IMR-90 (cell line): ENCODE results near the gene TSGA10. TPM values are rescaled to one million over a fixed set of nuclear protein-coding genes. Genes with fewer than 3 reads are reported as not detected.
A peak's percentile ranks its signal among the peaks of the same experiment; 100 is the strongest.

Experiments used
- ATAC-seq: fragments of 200-7000 bp; cut with Tn5 transposase; 2 replicates; pipeline ENCODE4 v1.9.1; 2020; ENCODE audit warnings: low read depth, mild to moderate bottlenecking, moderate library complexity
- BruUV-seq: library from RNA; stranded (reverse); fragments of 400-500 nt; replicated peaks from 2 replicates; lab custom pipeline; 2021; lab: Mats Ljungman, UMichigan
- CTCF ChIA-PET: fragments of 300-600 bp; formaldehyde crosslinking; extraction: SDS; loops from one replicate; lab custom pipeline; 2021; ENCODE audit warnings: antibody characterized with exemption; lab: Yijun Ruan, JAX
- POLR2A ChIA-PET: fragments of 300-600 bp; sonication (Branson Sonifier 250); formaldehyde crosslinking; loops from one replicate; lab custom pipeline; 2022; ENCODE audit warnings: antibody characterized with exemption; ENCODE audit not compliant: unreplicated experiment; lab: Charles Lee
- DNase-seq: peaks from one replicate; pipeline ENCODE4 v3.0.0; 2013
- H2AFZ ChIP-seq: replicated peaks from 2 replicates; pipeline ENCODE3; 2013; ENCODE audit warnings: low read length, mild to moderate bottlenecking; ENCODE audit not compliant: poor library complexity
- H2AK5ac ChIP-seq: 2 replicates; pipeline ENCODE4 v1.6.1; 2013; ENCODE audit warnings: low read depth, low read length, inconsistent platforms
- H2AK9ac ChIP-seq: replicated peaks from 2 replicates; pipeline ENCODE3; 2013; ENCODE audit warnings: mild to moderate bottlenecking, low read depth, low read length, moderate library complexity; ENCODE audit not compliant: poor library complexity
- H2BK120ac ChIP-seq: 2 replicates; pipeline ENCODE4 v1.6.1; 2013; ENCODE audit warnings: low read depth, low read length, inconsistent platforms
- H2BK15ac ChIP-seq: 3 replicates; pipeline ENCODE4 v1.6.1; 2013; ENCODE audit warnings: low read depth, low read length, inconsistent platforms
- H2BK20ac ChIP-seq: 2 replicates; pipeline ENCODE4 v1.6.1; 2013; ENCODE audit warnings: low read depth, mild to moderate bottlenecking, inconsistent platforms, low read length, moderate library complexity
- H2BK5ac ChIP-seq: 2 replicates; pipeline ENCODE4 v1.6.1; 2013; ENCODE audit warnings: mild to moderate bottlenecking, low read depth, low read length, inconsistent platforms; ENCODE audit not compliant: poor library complexity, severe bottlenecking
- H3K14ac ChIP-seq: replicated peaks from 2 replicates; pipeline ENCODE4 v1.6.1; 2013; ENCODE audit warnings: low read depth, low read length, inconsistent platforms
- H3K18ac ChIP-seq: 2 replicates; pipeline ENCODE4 v1.6.1; 2013; ENCODE audit warnings: low read depth, low read length, control low read depth
- H3K23ac ChIP-seq: 2 replicates; pipeline ENCODE4 v1.6.1; 2013; ENCODE audit warnings: low read depth, low read length, inconsistent platforms
- H3K27ac ChIP-seq: 2 replicates; pipeline ENCODE4 v1.5.1; 2013; ENCODE audit warnings: mild to moderate bottlenecking, control low read depth, low read length; ENCODE audit not compliant: insufficient read depth
- H3K27me3 ChIP-seq: 2 replicates; pipeline ENCODE4 v1.6.1; 2013; ENCODE audit warnings: low read length; ENCODE audit not compliant: control insufficient read depth, insufficient read depth
- H3K36me3 ChIP-seq: 2 replicates; pipeline ENCODE4 v1.6.1; 2013; ENCODE audit warnings: low read length, mixed read lengths; ENCODE audit not compliant: control insufficient read depth, insufficient read depth
- H3K4ac ChIP-seq: 2 replicates; pipeline ENCODE4 v1.6.1; 2013; ENCODE audit warnings: low read depth, low read length, inconsistent platforms
- H3K4me1 ChIP-seq: 2 replicates; pipeline ENCODE4 v1.6.1; 2013; ENCODE audit warnings: low read length, mixed read lengths; ENCODE audit not compliant: control insufficient read depth, insufficient read depth
- H3K4me2 ChIP-seq: 2 replicates; pipeline ENCODE4 v1.6.1; 2013; ENCODE audit warnings: low read depth, mild to moderate bottlenecking, control low read depth, low read length, moderate library complexity
- H3K4me3 ChIP-seq: 2 replicates; pipeline ENCODE4 v1.5.1; 2013; ENCODE audit warnings: low read depth, mild to moderate bottlenecking, control low read depth, low read length, moderate library complexity; ENCODE audit not compliant: insufficient read depth
- H3K56ac ChIP-seq: 2 replicates; pipeline ENCODE4 v1.6.1; 2013; ENCODE audit warnings: low read length, inconsistent platforms; ENCODE audit not compliant: insufficient read depth; ENCODE audit errors: extremely low read depth
- H3K79me1 ChIP-seq, 2 experiments: 2 replicates each; pipeline ENCODE4 v1.6.1; 2013; ENCODE audit warnings: low read length in 2 of 2, inconsistent platforms in 1 of 2, low read depth in 1 of 2
- H3K9ac ChIP-seq: 2 replicates; pipeline ENCODE4 v1.6.1; 2013; ENCODE audit warnings: low read depth, low read length, control low read depth
- H3K9me1 ChIP-seq: 2 replicates; pipeline ENCODE4 v1.6.1; 2013; ENCODE audit warnings: low read length, inconsistent platforms; ENCODE audit not compliant: insufficient read depth
- H3K9me3 ChIP-seq: 2 replicates; pipeline ENCODE4 v1.6.1; 2013; ENCODE audit warnings: low read length; ENCODE audit not compliant: control insufficient read depth, insufficient read depth
- H4K20me1 ChIP-seq: 2 replicates; pipeline ENCODE4 v1.6.1; 2013; ENCODE audit warnings: low read length, inconsistent platforms; ENCODE audit not compliant: insufficient read depth
- H4K5ac ChIP-seq: 2 replicates; pipeline ENCODE4 v1.6.1; 2013; ENCODE audit warnings: mild to moderate bottlenecking, low read depth, low read length, control low read depth
- H4K8ac ChIP-seq, 2 experiments: 2 replicates each; pipeline ENCODE4 v1.6.1; 2013; ENCODE audit warnings: low read depth in 2 of 2, low read length in 2 of 2, control low read depth in 1 of 2, inconsistent platforms in 1 of 2
- H4K91ac ChIP-seq: 2 replicates; pipeline ENCODE4 v1.6.1; 2013; ENCODE audit warnings: low read depth, low read length, inconsistent platforms; ENCODE audit not compliant: insufficient read depth
- CTCF ChIP-seq: conservative IDR thresholded peaks from 2 replicates; pipeline ENCODE4 v1.5.1; 2012; ENCODE audit warnings: mild to moderate bottlenecking, low read depth, low read length, improper control_type of control experiment
- MAFK ChIP-seq: IDR thresholded peaks from 2 replicates; pipeline ENCODE4 v1.6.1; 2012; ENCODE audit warnings: low read depth, low read length, improper control_type of control experiment
- WGBS, 2 experiments: methylation state at CpG; one replicate each; pipeline versions ENCODE4 v1.1.5 to v1.1.7; 2013; ENCODE audit warnings: missing lambda C conversion rate in 2 of 2; ENCODE audit not compliant: insufficient read length in 1 of 2; ENCODE audit errors: extremely low coverage in 2 of 2; 5-methylcytosine and 5-hydroxymethylcytosine counted together
- dilution Hi-C: fragments of 300-500 bp; cut with HindIII; formaldehyde crosslinking; loops from one replicate; pipeline ENCODE4 v1.14.3; 2018; ENCODE audit warnings: low sequenced_read_pairs; ENCODE audit not compliant: unreplicated experiment
- in situ Hi-C: fragments of 300-500 bp; cut with MboI; formaldehyde crosslinking; loops from 3 replicates; pipeline ENCODE4 v1.14.3; 2019; ENCODE audit warnings: low sequenced_read_pairs, inconsistent platforms, mixed read lengths
- intact Hi-C: fragments of 100-400 bp; cut with micrococcal nuclease; formaldehyde crosslinking; loops from 2 replicates; pipeline ENCODE4 v1.10.0; 2022
- polyA plus RNA-seq, 3 experiments: library from polyadenylated mRNA; depleted of rRNA; stranded (reverse); fragments of >200 nt; gene quantifications; 2 replicates each; pipeline ENCODE4 v1.2.3, GENCODE V29; 2012; ENCODE audit warnings: low replicate concordance in 1 of 3
- total RNA-seq: library from RNA; depleted of rRNA; stranded (reverse); fragments of >200 nt; gene quantifications from 2 replicates; pipeline ENCODE4 v1.2.3, GENCODE V29; 2012

The TSGA10 gene
- total and polyA plus RNA-seq, 2 of the 4 experiments (the other 2 are of a cell fraction), result 0.32 to 0.54 TPM

- POLR2A ChIA-PET, result no interaction called here
- no peak overlapping the region for H2BK20ac ChIP-seq
These were observed 42.8 kb downstream of the TSGA10 start for GRCh38 chr2:99111945-99112344.

More at GRCh38 chr2:99111945-99112344, 42.8 kb downstream of the TSGA10 start:
- in situ Hi-C loops (no loop called here), intact Hi-C loops (no loop called here), dilution Hi-C loops (no loop called here)
- H3K9ac ChIP-seq, result no peak overlapping the region
- no peak overlapping the region for H3K4me2 ChIP-seq
- no peak overlapping the region for H3K56ac ChIP-seq
- H4K20me1 ChIP-seq, result no peaks in the 10 kb centered on the region
- no peak overlapping the region for H2AK5ac ChIP-seq
- no peaks in the 10 kb centered on the region for H3K9me3 ChIP-seq
- no peak overlapping the region for H4K8ac ChIP-seq
- ATAC-seq (no peak), DNase-seq (no peak)
- H3K9me1 ChIP-seq, result no peaks in the 10 kb centered on the region
- no peak overlapping the region for H3K27ac ChIP-seq
- WGBS, 2 experiments, result no CpG with 5 or more reads among the region's 1 CpG
- H3K18ac ChIP-seq, result no peak overlapping the region
- CTCF ChIA-PET, result no interaction called here
- H3K79me1 ChIP-seq, result no peaks in the 10 kb centered on the region
- no peaks in the 10 kb centered on the region for H3K4me1 ChIP-seq
- no peak overlapping the region for H4K5ac ChIP-seq
- BruUV-seq, result no TSS peak
- no peaks in the 10 kb centered on the region; the same call in 1 of the 2 replicates for H3K27me3 ChIP-seq
- no peak overlapping the region for H2AK9ac ChIP-seq
- H2BK15ac ChIP-seq, result no peak overlapping the region
- no peaks in the 10 kb centered on the region for H3K36me3 ChIP-seq
- no peak overlapping the region for H3K14ac ChIP-seq
- TF ChIP-seq MAFK (peak; percentile 68), CTCF (no peak)
- no peak overlapping the region for H4K91ac ChIP-seq
- H3K4me3 ChIP-seq, result no peak overlapping the region
- no peak overlapping the region for H2BK5ac ChIP-seq
- no peak overlapping the region for H3K23ac ChIP-seq
- no peak overlapping the region for H2AFZ ChIP-seq
- no peak overlapping the region for H3K4ac ChIP-seq
- H2BK120ac ChIP-seq, result no peak overlapping the region
